Neural progenitor cell (in vitro differentiated cells): ENCODE data around the gene DENND2D. TPM values are rescaled to one million over a fixed set of nuclear protein-coding genes. Genes with fewer than 3 reads are reported as not detected.

Experiments used
- DNase-seq: peaks from one replicate; pipeline ENCODE4 v3.0.0-alpha.2; 2016; ENCODE audit warnings: low spot score
- H2AFZ ChIP-seq: fragments of 200-600 bp; sonication (generic); replicated peaks from 2 replicates; pipeline ENCODE4 v1.6.1; 2016; ENCODE audit warnings: antibody characterized with exemption
- H3F3A ChIP-seq: fragments of 200-600 bp; sonication (generic); 2 replicates; pipeline ENCODE4 v1.6.1; 2016; ENCODE audit warnings: antibody characterized with exemption, low read depth
- H3K27ac ChIP-seq: fragments of 200-600 bp; sonication (generic); 2 replicates; pipeline ENCODE4 v1.5.1; 2016; ENCODE audit warnings: mild to moderate bottlenecking
- H3K27me3 ChIP-seq: fragments of 200-600 bp; sonication (generic); 2 replicates; pipeline ENCODE4 v1.6.1; 2016; ENCODE audit warnings: mild to moderate bottlenecking, moderate library complexity
- H3K36me3 ChIP-seq: fragments of 200-600 bp; sonication (generic); 2 replicates; pipeline ENCODE4 v1.5.1; 2016
- H3K4me1 ChIP-seq: fragments of 200-600 bp; sonication (generic); 2 replicates; pipeline ENCODE4 v1.6.1; 2016; ENCODE audit warnings: mixed run types
- H3K4me2 ChIP-seq: fragments of 200-600 bp; sonication (generic); 2 replicates; pipeline ENCODE4 v1.6.1; 2016
- H3K4me3 ChIP-seq: fragments of 200-600 bp; sonication (generic); 2 replicates; pipeline ENCODE4 v1.5.1; 2016
- H3K79me2 ChIP-seq: fragments of 200-600 bp; sonication (generic); 2 replicates; pipeline ENCODE4 v1.6.1; 2016; ENCODE audit warnings: low read depth
- H3K9ac ChIP-seq: fragments of 200-600 bp; sonication (generic); 2 replicates; pipeline ENCODE4 v1.6.1; 2016
- H3K9me3 ChIP-seq: fragments of 200-600 bp; sonication (generic); 2 replicates; pipeline ENCODE4 v1.5.1; 2016; ENCODE audit warnings: low read depth
- H4K20me1 ChIP-seq: fragments of 200-600 bp; sonication (generic); 2 replicates; pipeline ENCODE4 v1.6.1; 2016; ENCODE audit warnings: low read depth
- H3K27ac Mint-ChIP-seq: 3 replicates; pipeline ENCODE4 v1.8.0; 2021; ENCODE audit warnings: mixed read lengths
- H3K27me3 Mint-ChIP-seq: 2 replicates; pipeline ENCODE4 v1.8.0; 2022; ENCODE audit warnings: low read depth, mild to moderate bottlenecking, inconsistent platforms, moderate library complexity, mixed read lengths; ENCODE audit not compliant: insufficient read depth
- H3K36me3 Mint-ChIP-seq: 3 replicates; pipeline ENCODE4 v1.8.0; 2021; ENCODE audit warnings: mixed read lengths
- H3K4me1 Mint-ChIP-seq: 3 replicates; pipeline ENCODE4 v1.8.0; 2021; ENCODE audit warnings: mixed read lengths
- H3K4me3 Mint-ChIP-seq: 3 replicates; pipeline ENCODE4 v1.8.0; 2021; ENCODE audit warnings: mild to moderate bottlenecking, moderate library complexity, mixed read lengths
- H3K9me3 Mint-ChIP-seq: 3 replicates; pipeline ENCODE4 v1.8.0; 2020; ENCODE audit warnings: mixed read lengths
- CTCF ChIP-seq: fragments of 200-600 bp; sonication (generic); IDR thresholded peaks from 2 replicates; pipeline ENCODE4 v1.5.1; 2017; ENCODE audit warnings: antibody characterized with exemption, mild to moderate bottlenecking
- EZH2 ChIP-seq: fragments of 200-600 bp; sonication (generic); IDR thresholded peaks from 2 replicates; pipeline ENCODE4 v1.6.1; 2017; ENCODE audit warnings: antibody characterized with exemption, mild to moderate bottlenecking, moderate library complexity
- EZH2phosphoT487 ChIP-seq: fragments of 200-600 bp; sonication (generic); IDR thresholded peaks from 2 replicates; pipeline ENCODE4 v1.6.1; 2017; ENCODE audit warnings: antibody characterized with exemption
- total RNA-seq: library from RNA; depleted of rRNA; stranded (reverse); fragments of >200 nt; gene quantifications from 2 replicates; pipeline ENCODE4 v1.2.3, GENCODE V29; 2015; ENCODE audit warnings: low replicate concordance

The DENND2D gene
- total RNA-seq, 1 donor from 2014 or later, result not detected

- Histone ChIP-seq H3K4me3 (no peak overlapping the region), H2AFZ (no peak overlapping the region), H3K9me3 (no peaks in the 10 kb centered on the region), H3K27me3 (no peaks in the 10 kb centered on the region), H3K27ac (no peak overlapping the region), H3K4me2 (no peak overlapping the region), H3K9ac (no peak overlapping the region), H4K20me1 (no peaks in the 10 kb centered on the region), H3K79me2 (no peaks in the 10 kb centered on the region), H3K36me3 (no peaks in the 10 kb centered on the region), H3F3A (peaks cover 27% of the 10 kb centered on the region), H3K4me1 (peaks cover 39% of the 10 kb centered on the region)
- DNase-seq, result no peak
- Mint-ChIP-seq H3K27me3 (peaks cover 11% of the 10 kb centered on the region), H3K9me3 (peaks cover 5% of the 10 kb centered on the region), H3K27ac (peak overlapping the region; percentile 5), H3K36me3 (no peaks in the 10 kb centered on the region), H3K4me1 (peaks cover 42% of the 10 kb centered on the region), H3K4me3 (peak overlapping the region; percentile 30)
- TF ChIP-seq CTCF (no peak), EZH2phosphoT487 (no peak)
Measured at GRCh38 chr1:111221276-111221632, 20.8 kb upstream of the DENND2D start.

DNA sequence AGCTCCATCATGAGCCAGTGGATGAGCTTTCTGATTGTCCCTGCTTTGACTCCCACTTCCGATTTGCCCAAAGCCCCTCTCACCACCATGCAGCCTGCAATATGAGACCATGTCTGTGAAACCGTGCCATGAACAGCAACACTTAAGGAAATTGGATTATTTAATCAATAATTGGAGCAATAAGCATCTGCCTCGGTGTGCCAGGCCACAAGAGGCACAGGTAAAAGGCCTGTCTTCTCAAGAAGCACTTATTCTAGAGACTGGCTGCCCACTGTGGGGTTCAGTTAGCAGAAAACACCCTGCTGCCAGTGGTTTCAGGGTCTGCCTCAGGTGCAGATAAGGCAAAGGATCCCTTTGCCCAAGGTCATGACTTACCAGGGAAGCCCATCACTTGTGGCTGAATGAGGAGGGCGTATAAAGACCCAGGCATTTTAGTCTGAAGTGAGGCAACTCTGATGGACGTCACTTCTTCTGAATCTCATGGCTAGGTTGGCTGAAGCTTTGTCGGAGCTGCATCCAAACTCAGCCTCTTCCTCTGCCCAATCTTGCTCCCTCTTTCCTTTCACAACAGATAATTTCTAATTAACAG lies 19.9 kb upstream of the DENND2D start:
- Histone ChIP-seq H3K4me2 (peak overlapping the region; percentile 61), H3K27ac (peak overlapping the region; percentile 84), H3K9ac (no peak overlapping the region), H3K9me3 (no peaks in the 10 kb centered on the region), H2AFZ (peak overlapping the region; percentile 26), H3K27me3 (no peaks in the 10 kb centered on the region), H4K20me1 (no peaks in the 10 kb centered on the region), H3F3A (peaks cover 27% of the 10 kb centered on the region), H3K4me1 (peaks cover 33% of the 10 kb centered on the region), H3K36me3 (no peaks in the 10 kb centered on the region), H3K79me2 (no peaks in the 10 kb centered on the region), H3K4me3 (no peak overlapping the region)
- Mint-ChIP-seq H3K27me3 (peaks cover 11% of the 10 kb centered on the region), H3K9me3 (peaks cover 5% of the 10 kb centered on the region), H3K4me1 (peaks cover 38% of the 10 kb centered on the region), H3K36me3 (no peaks in the 10 kb centered on the region), H3K27ac (peak overlapping the region; percentile 77), H3K4me3 (no peak overlapping the region)
- TF ChIP-seq EZH2phosphoT487, result no peak
- TF ChIP-seq EZH2, result no peak
- TF ChIP-seq CTCF, result no peak
- DNase-seq, result no peak

- H3K9me3 ChIP-seq, result no peaks in the 10 kb centered on the region
- peaks cover 40% of the 10 kb centered on the region for H3K4me1 ChIP-seq
- peak overlapping the region; percentile 61 for H3K4me2 ChIP-seq
- H3K27me3 Mint-ChIP-seq, result peaks cover 12% of the 10 kb centered on the region
- peaks cover 35% of the 10 kb centered on the region for H3K4me1 Mint-ChIP-seq
- H3K79me2 ChIP-seq, result no peaks in the 10 kb centered on the region
- peak overlapping the region; percentile 26 for H2AFZ ChIP-seq
- peak overlapping the region; percentile 84 for H3K27ac ChIP-seq
- H3F3A ChIP-seq, result peaks cover 27% of the 10 kb centered on the region
- H3K36me3 Mint-ChIP-seq, result no peaks in the 10 kb centered on the region
- no peak overlapping the region for H3K4me3 Mint-ChIP-seq
- peaks cover 5% of the 10 kb centered on the region for H3K9me3 Mint-ChIP-seq
- H3K27ac Mint-ChIP-seq, result peak overlapping the region; percentile 78
- no peak overlapping the region for H3K9ac ChIP-seq
- H3K27me3 ChIP-seq, result no peaks in the 10 kb centered on the region
- no peaks in the 10 kb centered on the region for H3K36me3 ChIP-seq
- peak; percentile 87 for DNase-seq
- H3K4me3 ChIP-seq, result peak overlapping the region; percentile 4
- no peaks in the 10 kb centered on the region for H4K20me1 ChIP-seq
- TF ChIP-seq EZH2phosphoT487 (peak; percentile 80), CTCF (no peak)
Measured at GRCh38 chr1:111219557-111220286, 19.3 kb upstream of the DENND2D start.
